Stimulated activated naive CD4-positive, alpha-beta T cell treated with Interleukin-2 at 50 U/mL for 16 hours (primary cell): ENCODE results near the gene CADM4.

ENCODE experiments used
- DNase-seq: peaks from one replicate; lab custom pipeline; 2025; lab: John Stamatoyannopoulos, UW

CADM4 gene

DNA sequence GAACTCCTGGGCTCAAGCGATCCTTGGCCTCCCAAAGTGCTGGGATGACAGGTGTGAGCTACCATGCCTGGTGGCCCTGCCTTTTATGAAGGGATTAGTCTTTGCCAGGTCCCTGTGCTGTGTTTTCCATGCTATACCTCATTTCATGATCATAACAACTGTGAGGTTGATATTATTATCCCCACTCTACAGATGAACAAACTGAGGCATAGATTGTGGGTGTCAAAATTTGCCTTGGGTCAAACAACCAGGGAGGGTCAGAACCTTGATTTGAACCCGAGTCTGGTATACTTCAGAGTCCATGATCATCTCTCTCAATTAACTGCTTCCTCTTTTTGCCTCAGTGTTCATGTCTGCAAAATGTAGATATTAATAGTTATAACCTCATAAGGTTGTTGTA is 57.2 kb downstream of the CADM4 start:
- no peak for DNase-seq

DNA sequence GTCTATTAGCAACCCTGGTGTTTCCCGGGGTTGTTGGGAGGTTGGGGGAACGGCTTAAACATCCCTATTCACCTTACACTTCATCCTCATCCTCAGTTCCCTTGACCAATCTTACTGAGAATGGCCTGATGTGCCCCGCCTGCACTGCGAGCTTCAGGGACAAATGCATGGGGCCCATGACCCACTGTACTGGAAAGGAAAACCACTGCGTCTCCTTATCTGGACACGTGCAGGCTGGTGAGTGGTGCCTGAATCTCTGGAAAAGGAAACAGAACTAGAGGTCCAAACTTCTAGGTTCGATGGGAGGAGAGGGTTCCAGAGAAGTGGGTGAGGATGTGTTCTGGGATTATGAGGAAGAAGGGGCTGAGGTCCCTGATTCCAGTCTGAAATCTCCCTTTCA is 58.2 kb downstream of the CADM4 start:
- DNase-seq = no peak

DNA sequence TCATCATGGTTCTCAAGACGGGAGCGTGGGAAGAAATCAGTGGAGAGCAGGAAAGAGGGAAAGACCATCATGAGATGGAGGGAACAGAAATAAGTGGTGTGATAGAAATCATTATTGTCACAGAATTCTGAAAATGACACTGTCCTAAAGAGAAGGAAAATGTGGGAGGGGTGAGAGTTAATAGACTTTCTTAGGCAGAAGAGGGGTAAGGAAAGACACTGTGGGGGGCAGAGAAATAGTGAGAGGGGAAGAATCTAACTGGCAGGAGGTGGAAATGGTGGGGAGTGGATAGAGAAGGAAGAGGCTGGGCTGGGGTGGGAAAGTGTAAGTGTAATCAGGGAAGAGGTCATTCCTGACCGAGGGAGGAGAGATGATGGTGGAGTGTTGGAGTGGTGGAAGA is 60.9 kb downstream of the CADM4 start:
- DNase-seq = no peak

DNA sequence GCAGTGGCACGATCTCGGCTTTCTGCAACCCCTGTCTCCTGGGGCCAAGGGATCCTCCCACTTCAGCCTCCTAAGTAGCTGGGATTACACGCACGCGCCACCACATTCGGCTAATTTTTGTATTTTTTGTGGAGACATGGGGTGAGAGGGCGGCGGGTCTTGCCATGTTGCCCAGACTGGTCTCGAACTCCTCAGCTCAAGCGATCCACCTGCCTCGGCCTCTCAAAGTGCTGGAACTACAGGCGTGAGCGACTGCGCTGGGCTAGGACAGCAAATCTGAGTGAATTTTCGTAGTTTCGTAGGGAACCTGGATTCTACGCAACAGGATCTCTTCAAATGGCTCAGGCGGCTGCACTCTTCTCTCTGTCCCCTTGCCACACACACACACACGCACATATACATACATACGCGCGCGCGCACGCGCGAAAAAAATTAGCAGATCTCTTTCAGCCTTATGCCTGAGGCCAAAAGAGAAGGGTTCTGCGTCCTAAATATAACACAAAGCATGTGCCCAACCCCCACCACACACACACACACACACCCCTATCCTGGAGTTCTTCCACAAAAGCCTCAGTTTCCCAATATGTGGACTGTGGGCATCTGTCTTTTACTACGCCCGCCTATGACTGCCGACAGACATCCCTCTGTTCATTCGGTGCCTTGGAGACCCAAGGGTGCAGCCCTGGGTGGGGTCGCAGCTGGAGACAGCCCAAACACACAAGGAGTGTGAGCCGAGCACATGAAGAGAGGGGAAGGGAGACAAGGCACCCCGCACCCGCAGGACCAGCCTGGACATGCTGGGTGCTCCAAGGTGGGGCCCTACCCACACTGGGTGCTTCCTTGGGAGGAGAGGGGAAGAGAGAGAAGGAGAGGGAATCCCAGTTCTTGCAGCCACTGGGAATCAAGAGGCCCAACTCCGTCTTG is 63.4 kb downstream of the CADM4 start:
- DNase-seq = no peak

DNA sequence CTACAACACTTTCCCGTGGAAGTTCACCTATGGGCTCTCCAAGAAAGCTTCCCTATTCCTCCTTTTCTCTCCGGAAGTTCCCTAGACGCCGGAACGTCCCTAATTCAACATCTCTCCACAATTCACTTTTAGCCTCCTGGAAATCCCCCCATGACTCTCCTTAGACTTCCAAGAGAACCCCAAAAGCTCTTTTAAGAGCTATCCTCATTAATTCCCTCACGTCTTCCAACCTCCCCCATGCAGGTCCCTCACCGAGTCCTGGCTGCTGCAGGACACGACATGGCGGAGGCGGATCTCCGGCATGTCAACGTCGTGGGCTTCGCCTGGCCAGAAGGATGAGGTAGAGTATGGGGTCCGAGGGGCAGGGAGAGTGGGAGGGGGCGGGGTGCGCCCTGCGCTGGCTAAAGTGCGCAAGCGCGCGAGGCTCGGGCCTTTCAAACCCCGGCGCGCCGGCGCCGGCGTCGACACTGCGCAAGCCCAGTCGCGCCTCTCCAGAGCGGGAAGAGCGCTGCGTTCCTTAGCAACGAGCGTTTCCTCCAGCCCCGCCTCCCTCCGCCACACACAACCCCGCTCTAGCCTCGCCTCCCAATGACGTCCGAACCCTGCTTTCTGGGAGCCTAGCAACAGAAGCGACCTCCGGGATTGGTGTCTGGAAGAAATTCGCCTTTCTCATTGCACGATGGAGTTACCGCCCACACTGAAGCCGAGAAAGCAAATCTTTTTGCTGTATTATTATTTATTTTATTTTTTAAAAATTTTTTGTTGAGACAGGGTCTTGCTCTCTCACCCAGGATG is 64.3 kb downstream of the CADM4 start, which contains the start of the genes PINLYP and XRCC1:
TSS of gene PINLYP (plus strand) at position 646 of the 795 bp plus-strand sequence. CDS start 1,391 bp downstream, outside the sequence.
TSS of gene XRCC1 (minus strand) at position 372 of the 795 bp plus-strand sequence. CDS start at position 303, 69 bp downstream.
- peak; percentile 96 for DNase-seq

DNA sequence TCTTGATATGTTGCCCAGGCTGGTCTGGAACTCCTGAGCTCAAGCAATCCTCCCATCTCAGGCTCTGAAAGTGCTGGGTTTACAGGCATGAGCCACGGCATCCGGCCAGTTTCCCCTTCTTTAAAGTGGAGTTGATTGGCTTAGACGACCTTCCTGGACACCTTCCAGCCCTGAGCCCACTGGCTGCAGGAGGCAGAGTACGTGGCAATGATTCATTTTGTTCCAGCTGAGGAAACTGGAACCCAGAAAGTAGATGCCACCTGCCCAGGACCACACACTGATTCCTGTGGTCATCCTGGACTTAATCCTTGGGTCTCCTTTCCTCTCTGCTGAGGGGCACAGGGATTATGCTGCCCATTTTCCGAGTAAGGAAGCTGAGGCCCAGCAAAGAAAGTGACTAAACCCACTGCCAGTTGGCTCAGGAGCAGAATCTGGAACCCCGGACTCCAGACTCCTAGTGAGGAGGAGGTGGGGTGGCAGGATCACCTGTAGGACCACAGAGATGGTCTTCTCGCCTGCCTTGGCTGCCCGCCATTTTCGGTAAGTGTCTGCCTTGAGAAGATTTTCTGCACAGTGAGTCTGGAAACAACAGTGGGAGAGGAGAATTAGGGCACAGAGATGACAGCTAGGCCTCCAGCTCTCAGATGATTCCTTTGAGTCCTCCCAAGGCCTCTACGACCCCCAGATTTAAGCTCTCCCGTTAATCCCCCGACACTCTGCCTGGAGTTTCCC is 65.1 kb downstream of the CADM4 start:
- DNase-seq = no peak
